ENCODE measurements around the gene RERE. TPM values are rescaled to one million over a fixed set of nuclear protein-coding genes. Genes with fewer than 3 reads are reported as not detected.

Gene RERE
- total RNA-seq, 1 donor from 2014 or later, result 124 TPM

- Mint-ChIP-seq H3K27ac (ENCODE audit: unreplicated experiment) (no peak overlapping the region), H3K4me1 (ENCODE audit: low read depth, unreplicated experiment) (peaks cover 36% of the 10 kb centered on the region), H3K4me3 (ENCODE audit: unreplicated experiment) (no peak overlapping the region), H3K36me3 (ENCODE audit: low read depth, unreplicated experiment) (peaks cover 26% of the 10 kb centered on the region), H3K27me3 (ENCODE audit: low read depth, unreplicated experiment) (no peaks in the 10 kb centered on the region), H3K9me3 (ENCODE audit: unreplicated experiment) (peaks cover 1% of the 10 kb centered on the region)
- Histone ChIP-seq H3K27me3 (ENCODE audit: insufficient read depth, low read length) (no peaks in the 10 kb centered on the region), H3K79me2 (ENCODE audit: insufficient read depth, low read length) (peaks cover 76% of the 10 kb centered on the region), H3K4me2 (ENCODE audit: low read length) (no peak overlapping the region), H4K20me1 (ENCODE audit: insufficient read depth, low read length) (peaks cover 8% of the 10 kb centered on the region), H3K4me3 (ENCODE audit: insufficient read depth, low read depth, low read length) (no peak overlapping the region), H3K9me3 (ENCODE audit: insufficient read depth, low read depth, low read length) (no peaks in the 10 kb centered on the region), H3K4me1 (ENCODE audit: insufficient read depth, low read length) (peaks cover 27% of the 10 kb centered on the region), H3K9ac (ENCODE audit: low read length) (no peak overlapping the region), H3K36me3 (ENCODE audit: insufficient read depth, low read length) (no peaks in the 10 kb centered on the region), H2AFZ (ENCODE audit: low read depth, low read length) (no peak overlapping the region), H3K27ac (ENCODE audit: low read depth, low read length) (no peak overlapping the region)
- TF ChIP-seq, protein P1, sequence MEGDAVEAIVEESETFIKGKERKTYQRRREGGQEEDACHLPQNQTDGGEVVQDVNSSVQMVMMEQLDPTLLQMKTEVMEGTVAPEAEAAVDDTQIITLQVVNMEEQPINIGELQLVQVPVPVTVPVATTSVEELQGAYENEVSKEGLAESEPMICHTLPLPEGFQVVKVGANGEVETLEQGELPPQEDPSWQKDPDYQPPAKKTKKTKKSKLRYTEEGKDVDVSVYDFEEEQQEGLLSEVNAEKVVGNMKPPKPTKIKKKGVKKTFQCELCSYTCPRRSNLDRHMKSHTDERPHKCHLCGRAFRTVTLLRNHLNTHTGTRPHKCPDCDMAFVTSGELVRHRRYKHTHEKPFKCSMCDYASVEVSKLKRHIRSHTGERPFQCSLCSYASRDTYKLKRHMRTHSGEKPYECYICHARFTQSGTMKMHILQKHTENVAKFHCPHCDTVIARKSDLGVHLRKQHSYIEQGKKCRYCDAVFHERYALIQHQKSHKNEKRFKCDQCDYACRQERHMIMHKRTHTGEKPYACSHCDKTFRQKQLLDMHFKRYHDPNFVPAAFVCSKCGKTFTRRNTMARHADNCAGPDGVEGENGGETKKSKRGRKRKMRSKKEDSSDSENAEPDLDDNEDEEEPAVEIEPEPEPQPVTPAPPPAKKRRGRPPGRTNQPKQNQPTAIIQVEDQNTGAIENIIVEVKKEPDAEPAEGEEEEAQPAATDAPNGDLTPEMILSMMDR (IDR thresholded peaks at IDR 0.05; ENCODE audit: insufficient read depth, low read depth, low read length), result no peak
- TF ChIP-seq EZH2 (IDR thresholded peaks at IDR 0.05; ENCODE audit: insufficient read depth, low read length), result no peak
- FAIRE-seq, result no peak
- DNase-seq (ENCODE audit: low read depth), result no peak
These were observed 411.4 kb downstream of the RERE start for GRCh38 chr1:8406011-8406410.

DNA sequence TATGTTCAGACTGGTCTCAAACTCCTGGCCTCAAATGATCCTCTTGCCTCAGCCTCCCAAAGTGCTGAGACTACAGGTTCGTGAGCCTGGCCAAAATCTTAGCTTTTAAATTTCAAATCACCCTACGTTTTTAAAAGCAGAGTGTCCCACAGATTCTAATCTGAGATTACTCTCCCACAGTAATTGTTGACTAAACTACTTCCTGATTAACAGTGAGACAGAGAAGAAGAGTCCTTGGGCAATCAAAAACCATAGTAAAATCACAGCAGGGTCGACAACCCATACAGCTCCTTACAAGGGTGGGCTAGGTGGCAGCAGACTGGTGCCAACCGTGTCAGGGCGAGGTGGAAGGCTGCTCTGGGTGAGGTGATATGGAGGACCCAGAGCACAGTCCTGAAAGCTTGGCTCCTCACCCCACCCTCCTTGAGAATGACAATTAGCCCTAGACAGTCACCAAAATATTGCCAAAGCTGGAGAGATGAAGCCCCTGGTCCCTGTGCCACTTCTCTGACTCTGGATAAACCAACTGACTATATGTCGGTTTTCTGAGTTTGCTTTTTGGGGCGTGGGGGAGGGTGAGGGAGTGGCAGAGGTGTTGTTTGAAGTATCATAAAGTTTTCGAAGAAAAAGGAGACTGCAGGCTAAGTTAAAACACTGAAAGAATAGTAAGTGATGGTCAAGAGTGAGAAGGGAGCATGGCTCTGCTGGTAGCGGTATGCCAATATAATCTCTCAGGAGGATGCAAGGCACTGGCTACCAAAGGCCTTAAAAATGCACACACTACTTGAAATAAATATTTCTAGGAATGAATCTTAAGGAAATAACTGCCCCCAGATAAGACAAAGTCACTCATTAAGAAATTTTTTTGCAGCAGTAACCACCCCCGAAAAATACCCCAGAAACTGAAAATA is 412.7 kb downstream of the RERE start:
- no peaks in the 10 kb centered on the region for H3K9me3 ChIP-seq (ENCODE audit: insufficient read depth, low read depth, low read length)
- peaks cover 1% of the 10 kb centered on the region for H3K9me3 Mint-ChIP-seq (ENCODE audit: unreplicated experiment)
- H3K4me1 ChIP-seq (ENCODE audit: insufficient read depth, low read length), result peaks cover 23% of the 10 kb centered on the region
- FAIRE-seq, result no peak
- no peak for DNase-seq (ENCODE audit: low read depth)
- H3K4me2 ChIP-seq (ENCODE audit: low read length), result no peak overlapping the region
- H3K36me3 Mint-ChIP-seq (ENCODE audit: low read depth, unreplicated experiment), result peaks cover 20% of the 10 kb centered on the region
- H3K9ac ChIP-seq (ENCODE audit: low read length), result no peak overlapping the region
- H3K27me3 Mint-ChIP-seq (ENCODE audit: low read depth, unreplicated experiment), result no peaks in the 10 kb centered on the region
- no peak overlapping the region for H3K27ac ChIP-seq (ENCODE audit: low read depth, low read length)
- no peaks in the 10 kb centered on the region for H3K27me3 ChIP-seq (ENCODE audit: insufficient read depth, low read length)
- H3K27ac Mint-ChIP-seq (ENCODE audit: unreplicated experiment), result no peak overlapping the region
- no peak overlapping the region for H3K4me3 Mint-ChIP-seq (ENCODE audit: unreplicated experiment)
- H3K4me3 ChIP-seq (ENCODE audit: insufficient read depth, low read depth, low read length), result no peak overlapping the region
- TF ChIP-seq EZH2 (IDR thresholded peaks at IDR 0.05; ENCODE audit: insufficient read depth, low read length), result no peak
- TF ChIP-seq, protein P1 (IDR thresholded peaks at IDR 0.05; ENCODE audit: insufficient read depth, low read depth, low read length), result no peak
- H2AFZ ChIP-seq (ENCODE audit: low read depth, low read length), result no peak overlapping the region
- peaks cover 8% of the 10 kb centered on the region for H4K20me1 ChIP-seq (ENCODE audit: insufficient read depth, low read length)
- peaks cover 72% of the 10 kb centered on the region for H3K79me2 ChIP-seq (ENCODE audit: insufficient read depth, low read length)
- H3K4me1 Mint-ChIP-seq (ENCODE audit: low read depth, unreplicated experiment), result peaks cover 28% of the 10 kb centered on the region
- peaks cover 3% of the 10 kb centered on the region for H3K36me3 ChIP-seq (ENCODE audit: insufficient read depth, low read length)
